Parathyroid adenoma (tissue), 2 donors: ENCODE data around the gene DEDD2.

ENCODE experiments used
- H2AFZ ChIP-seq: fragments of 300-600 bp; sonication (generic); one replicate; pipeline ENCODE4 v1.7.0; 2017; ENCODE audit warnings: antibody characterized with exemption, mild to moderate bottlenecking
- H3K27ac ChIP-seq: fragments of 300-600 bp; sonication (generic); one replicate; pipeline ENCODE4 v1.7.0; 2017
- H3K27me3 ChIP-seq: fragments of 300-600 bp; sonication (generic); one replicate; pipeline ENCODE4 v1.7.0; 2017; ENCODE audit warnings: low read length; ENCODE audit not compliant: control insufficient read depth, insufficient read depth
- H3K36me3 ChIP-seq: fragments of 300-600 bp; sonication (generic); one replicate; pipeline ENCODE4 v1.7.0; 2017; ENCODE audit warnings: low read length; ENCODE audit not compliant: control insufficient read depth, insufficient read depth
- H3K4me1 ChIP-seq: fragments of 300-600 bp; sonication (generic); one replicate; pipeline ENCODE4 v1.7.0; 2017; ENCODE audit warnings: control low read depth
- H3K4me2 ChIP-seq: fragments of 300-600 bp; sonication (generic); one replicate; pipeline ENCODE4 v1.7.0; 2017; ENCODE audit warnings: low read length
- H3K4me3 ChIP-seq: fragments of 300-600 bp; sonication (generic); one replicate; pipeline ENCODE4 v1.7.0; 2017; ENCODE audit warnings: low read depth, low read length
- H3K79me2 ChIP-seq: fragments of 300-600 bp; sonication (generic); one replicate; pipeline ENCODE4 v1.7.0; 2017; ENCODE audit warnings: control low read depth
- H3K9ac ChIP-seq: fragments of 300-600 bp; sonication (generic); one replicate; pipeline ENCODE4 v1.7.0; 2017; ENCODE audit warnings: mild to moderate bottlenecking
- H3K9me3 ChIP-seq: fragments of 300-600 bp; sonication (generic); one replicate; pipeline ENCODE4 v1.7.0; 2017; ENCODE audit warnings: low read length; ENCODE audit not compliant: control insufficient read depth
- CTCF ChIP-seq: fragments of 300-600 bp; sonication (generic); IDR thresholded peaks from one replicate; pipeline ENCODE4 v1.7.0; 2017; ENCODE audit warnings: antibody characterized with exemption, mild to moderate bottlenecking
- donor health status: primary hyperparathyroidism.

The DEDD2 gene

GRCh38 chr19:42208612-42209011 lies 8.9 kb downstream of the DEDD2 start:
- Histone ChIP-seq H3K36me3 (no peaks in the 10 kb centered on the region), H2AFZ (no peak overlapping the region), H3K4me1 (peaks cover 11% of the 10 kb centered on the region), H3K27me3 (no peaks in the 10 kb centered on the region), H3K9ac (no peak overlapping the region), H3K4me3 (no peak overlapping the region), H3K27ac (no peak overlapping the region), H3K4me2 (no peak overlapping the region), H3K79me2 (peaks cover 84% of the 10 kb centered on the region), H3K9me3 (no peaks in the 10 kb centered on the region)
- TF ChIP-seq CTCF: no peak

- H2AFZ ChIP-seq: no peak overlapping the region
- H3K4me3 ChIP-seq: no peak overlapping the region
- no peak overlapping the region for H3K4me2 ChIP-seq
- no peak overlapping the region for H3K9ac ChIP-seq
- no peaks in the 10 kb centered on the region for H3K36me3 ChIP-seq
- TF ChIP-seq CTCF: no peak
- H3K4me1 ChIP-seq: peaks cover 12% of the 10 kb centered on the region
- H3K27me3 ChIP-seq: no peaks in the 10 kb centered on the region
- H3K9me3 ChIP-seq: no peaks in the 10 kb centered on the region
- H3K79me2 ChIP-seq: peaks cover 83% of the 10 kb centered on the region
- no peak overlapping the region for H3K27ac ChIP-seq
Measured at GRCh38 chr19:42207767-42208271, 9.7 kb downstream of the DEDD2 start.

- no peak for TF ChIP-seq CTCF
- no peak overlapping the region for H3K4me3 ChIP-seq
- peaks cover 83% of the 10 kb centered on the region for H3K79me2 ChIP-seq
- no peaks in the 10 kb centered on the region for H3K9me3 ChIP-seq
- no peak overlapping the region for H2AFZ ChIP-seq
- no peaks in the 10 kb centered on the region for H3K27me3 ChIP-seq
- no peak overlapping the region for H3K9ac ChIP-seq
- H3K4me1 ChIP-seq: peaks cover 12% of the 10 kb centered on the region
- H3K27ac ChIP-seq: no peak overlapping the region
- no peak overlapping the region for H3K4me2 ChIP-seq
- no peaks in the 10 kb centered on the region for H3K36me3 ChIP-seq
Measured at GRCh38 chr19:42206871-42207755, 10.4 kb downstream of the DEDD2 start.

- Histone ChIP-seq H3K4me2 (no peak overlapping the region), H3K79me2 (peaks cover 70% of the 10 kb centered on the region), H3K36me3 (no peaks in the 10 kb centered on the region), H3K9me3 (no peaks in the 10 kb centered on the region), H3K4me1 (peaks cover 12% of the 10 kb centered on the region), H3K27me3 (no peaks in the 10 kb centered on the region), H3K27ac (no peak overlapping the region), H3K9ac (no peak overlapping the region), H2AFZ (no peak overlapping the region), H3K4me3 (no peak overlapping the region)
- TF ChIP-seq CTCF: no peak
Measured at GRCh38 chr19:42204664-42205063, 12.8 kb downstream of the DEDD2 start.
